Astrocyte of the hippocampus (primary cell): ENCODE data around the gene ZNF451.

Experiments
- DNase-seq: peaks from one replicate; pipeline ENCODE4 v3.0.0; 2011; ENCODE audit warnings: low read depth, low spot score

Gene ZNF451

DNA sequence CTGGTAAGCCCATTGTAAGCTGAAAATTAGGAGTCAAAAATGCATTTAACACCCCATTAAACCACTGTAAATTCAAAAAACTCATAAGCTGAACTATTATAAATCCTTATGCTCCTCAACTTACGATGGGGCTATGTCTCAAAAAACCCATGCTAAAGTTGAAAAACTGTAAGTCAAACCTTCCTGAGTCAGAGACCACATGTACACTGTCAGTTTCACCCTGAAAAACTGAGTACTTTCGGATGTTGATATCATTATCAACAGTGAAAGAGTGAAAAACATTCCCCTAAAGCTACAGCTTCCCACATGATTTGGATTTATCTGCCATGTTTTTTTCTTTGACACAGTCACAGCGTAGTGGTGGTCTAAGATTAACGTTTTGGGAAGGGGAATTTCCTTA lies 117.9 kb downstream of the ZNF451 start:
- no peak for DNase-seq

DNA sequence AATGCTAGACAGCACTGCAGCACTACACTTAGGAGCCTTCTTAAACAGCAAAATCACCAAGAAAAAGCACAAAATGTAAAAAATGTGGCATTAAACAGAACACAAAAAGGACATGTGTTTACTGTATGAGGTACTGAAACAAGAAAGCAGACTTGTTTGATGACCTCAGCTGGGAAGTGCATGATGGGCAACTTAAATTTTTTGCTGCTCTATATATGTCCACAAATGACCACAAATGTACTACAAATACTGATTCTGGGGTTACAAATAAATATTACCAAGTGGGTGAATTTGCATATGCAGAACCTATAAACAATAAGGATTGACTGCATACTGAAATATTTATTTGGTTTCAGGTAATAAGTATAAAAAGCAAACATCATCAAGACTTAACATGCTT lies 119.0 kb downstream of the ZNF451 start:
- DNase-seq = no peak

DNA sequence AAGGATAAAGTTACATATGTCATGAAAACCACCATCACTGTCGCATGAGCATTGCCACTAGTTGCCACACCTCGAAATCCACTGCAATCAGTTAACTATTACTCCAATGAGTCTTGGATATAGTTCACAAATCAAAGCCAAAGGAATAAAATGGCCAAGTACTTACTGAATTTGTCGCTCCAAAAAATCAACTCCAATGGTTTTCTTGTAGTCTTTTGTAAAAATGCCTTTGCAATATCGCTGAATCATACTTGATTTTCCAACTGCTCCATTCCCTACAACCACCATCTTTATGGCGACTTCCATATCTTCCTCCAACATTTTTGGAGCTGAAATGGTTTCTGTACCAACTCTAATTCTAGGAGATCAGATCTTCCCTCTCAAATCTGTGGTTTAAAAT lies 120.1 kb downstream of the ZNF451 start:
- no peak for DNase-seq

DNA sequence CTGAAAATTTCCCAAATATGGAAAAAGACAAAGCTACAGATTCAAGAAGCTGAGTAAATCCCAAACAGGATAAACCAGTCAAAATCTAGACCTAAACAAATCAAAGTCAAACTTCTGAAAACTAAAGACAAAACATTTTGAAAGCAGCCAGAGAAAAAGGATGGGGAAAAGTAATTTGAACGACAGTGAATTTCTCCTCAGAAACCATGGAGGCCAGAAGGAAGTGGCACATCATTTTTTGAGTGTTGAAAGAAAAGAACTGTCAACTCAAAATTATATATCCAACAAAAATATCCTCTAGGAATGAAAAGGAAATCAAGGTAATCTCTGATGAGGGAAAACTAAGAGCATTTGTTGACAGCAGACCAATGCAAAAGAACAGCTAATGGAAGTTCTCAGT lies 125.3 kb downstream of the ZNF451 start:
- DNase-seq = no peak

DNA sequence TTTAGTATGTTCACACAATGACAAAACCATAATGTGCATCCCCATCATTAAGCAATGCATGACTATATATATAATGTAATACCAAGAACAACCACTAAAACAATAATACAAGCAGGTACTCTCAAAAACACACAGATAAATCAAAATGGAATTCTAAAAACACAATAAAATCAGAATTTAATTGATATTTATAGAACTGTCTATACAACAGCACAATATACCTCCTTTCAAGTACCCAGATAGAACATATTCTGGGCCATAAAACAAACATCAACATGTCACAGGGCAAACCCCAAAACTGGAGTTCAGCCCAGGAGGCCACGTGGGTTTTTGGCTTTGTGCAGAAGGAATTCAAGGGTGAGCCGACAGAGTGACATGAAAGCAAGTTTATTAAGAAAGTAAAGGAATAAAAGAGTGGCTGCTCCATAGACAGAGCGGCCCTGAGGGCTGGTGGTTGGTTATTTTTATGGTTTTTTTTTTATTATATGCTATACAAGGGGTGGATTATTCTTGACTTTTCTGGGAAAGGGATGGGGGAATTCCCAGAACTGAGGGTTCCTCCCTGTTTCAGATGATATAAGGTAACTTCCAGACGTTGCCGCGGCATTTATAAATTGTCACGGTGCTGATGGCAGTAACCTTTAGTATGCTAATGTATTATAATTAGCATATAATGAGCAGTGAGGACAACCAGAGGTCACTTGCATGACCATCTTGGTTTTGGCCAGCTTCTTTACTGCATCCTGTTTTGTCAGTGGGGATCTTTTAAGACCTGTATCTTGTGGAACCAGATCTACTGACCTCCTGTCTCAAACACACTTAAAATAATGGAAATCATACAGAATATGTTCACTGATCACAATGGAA lies 126.5 kb downstream of the ZNF451 start:
- DNase-seq = peak; percentile 88

DNA sequence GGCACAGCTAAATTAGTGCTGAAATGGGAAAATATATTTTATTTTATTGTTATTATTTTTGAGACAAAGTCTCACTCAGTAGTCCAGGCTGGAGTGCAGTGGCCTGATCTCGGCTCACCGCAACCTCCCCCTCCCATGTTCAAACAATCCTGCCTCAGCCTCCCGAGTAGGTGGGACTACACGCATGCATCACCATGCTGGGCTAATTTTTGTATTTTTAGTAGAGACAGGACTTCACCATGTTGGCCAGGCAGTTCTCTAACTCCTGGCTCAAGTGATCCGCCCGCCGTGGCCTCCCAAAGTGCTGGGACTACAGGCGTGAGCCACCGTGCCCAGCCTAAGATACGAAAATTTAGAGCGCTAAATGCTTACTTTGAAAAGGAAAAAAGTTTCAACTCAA lies 127.3 kb downstream of the ZNF451 start:
- DNase-seq = no peak
